Testis (tissue), 2 donors: ENCODE results near the gene MTERF4.

ENCODE experiments used
- POLR2A ChIP-seq: fragments of 450-650 bp; IDR thresholded peaks from one replicate; pipeline ENCODE4 v1.6.1; 2017; ENCODE audit warnings: antibody characterized with exemption, mild to moderate bottlenecking, moderate library complexity
- TF ChIP-seq, protein P1 (sequence below), 3 experiments: fragments of 450-650 bp in 2 of 3; fragments of 200-600 bp in 1 of 3; sonication (generic) in 1 of 3; IDR thresholded peaks; one replicate each; pipeline ENCODE4 v1.5.1; 2016 to 2019; ENCODE audit warnings: antibody characterized with exemption in 3 of 3, mild to moderate bottlenecking in 2 of 3, moderate library complexity in 1 of 3

GRCh38 chr2:241142593-241142992, 40.5 kb upstream of the MTERF4 start:
- TF ChIP-seq, protein P1, sequence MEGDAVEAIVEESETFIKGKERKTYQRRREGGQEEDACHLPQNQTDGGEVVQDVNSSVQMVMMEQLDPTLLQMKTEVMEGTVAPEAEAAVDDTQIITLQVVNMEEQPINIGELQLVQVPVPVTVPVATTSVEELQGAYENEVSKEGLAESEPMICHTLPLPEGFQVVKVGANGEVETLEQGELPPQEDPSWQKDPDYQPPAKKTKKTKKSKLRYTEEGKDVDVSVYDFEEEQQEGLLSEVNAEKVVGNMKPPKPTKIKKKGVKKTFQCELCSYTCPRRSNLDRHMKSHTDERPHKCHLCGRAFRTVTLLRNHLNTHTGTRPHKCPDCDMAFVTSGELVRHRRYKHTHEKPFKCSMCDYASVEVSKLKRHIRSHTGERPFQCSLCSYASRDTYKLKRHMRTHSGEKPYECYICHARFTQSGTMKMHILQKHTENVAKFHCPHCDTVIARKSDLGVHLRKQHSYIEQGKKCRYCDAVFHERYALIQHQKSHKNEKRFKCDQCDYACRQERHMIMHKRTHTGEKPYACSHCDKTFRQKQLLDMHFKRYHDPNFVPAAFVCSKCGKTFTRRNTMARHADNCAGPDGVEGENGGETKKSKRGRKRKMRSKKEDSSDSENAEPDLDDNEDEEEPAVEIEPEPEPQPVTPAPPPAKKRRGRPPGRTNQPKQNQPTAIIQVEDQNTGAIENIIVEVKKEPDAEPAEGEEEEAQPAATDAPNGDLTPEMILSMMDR (IDR thresholded peaks at IDR 0.05): no peak
- no peak for TF ChIP-seq POLR2A
